ENCODE data around the gene RSPO3.

- TF ChIP-seq CTCF (IDR thresholded peaks at IDR 0.05) (no peak), SMC3 (IDR thresholded peaks at IDR 0.05; ENCODE audit: low read depth, low read length) (no peak), EP300 (IDR thresholded peaks at IDR 0.05; ENCODE audit: borderline replicate concordance in 1 of 2, low read depth in 1 of 2, low read length in 1 of 2) (no peak), RCOR1 (IDR thresholded peaks at IDR 0.05; ENCODE audit: low read length) (no peak), RAD21 (IDR thresholded peaks at IDR 0.05; ENCODE audit: low read length) (no peak), POLR2AphosphoS5 (IDR thresholded peaks at IDR 0.05; ENCODE audit: low read depth, low read length) (no peak), SIN3A (IDR thresholded peaks at IDR 0.05; ENCODE audit: borderline replicate concordance, low read depth, low read length) (no peak), TAF1 (IDR thresholded peaks at IDR 0.05; ENCODE audit: borderline replicate concordance, low read depth, low read length) (no peak), YY1 (IDR thresholded peaks at IDR 0.05; ENCODE audit: low read depth) (no peak), EZH2phosphoT487 (IDR thresholded peaks at IDR 0.05; ENCODE audit: borderline replicate concordance, low read depth) (no peak), FOSL2 (IDR thresholded peaks at IDR 0.05; ENCODE audit: borderline replicate concordance, low read depth) (no peak), NFIC (IDR thresholded peaks at IDR 0.05; ENCODE audit: borderline replicate concordance) (no peak)
- TF ChIP-seq, protein P1, sequence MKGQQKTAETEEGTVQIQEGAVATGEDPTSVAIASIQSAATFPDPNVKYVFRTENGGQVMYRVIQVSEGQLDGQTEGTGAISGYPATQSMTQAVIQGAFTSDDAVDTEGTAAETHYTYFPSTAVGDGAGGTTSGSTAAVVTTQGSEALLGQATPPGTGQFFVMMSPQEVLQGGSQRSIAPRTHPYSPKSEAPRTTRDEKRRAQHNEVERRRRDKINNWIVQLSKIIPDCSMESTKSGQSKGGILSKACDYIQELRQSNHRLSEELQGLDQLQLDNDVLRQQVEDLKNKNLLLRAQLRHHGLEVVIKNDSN (IDR thresholded peaks at IDR 0.05; ENCODE audit: borderline replicate concordance, low read depth): no peak
Observed at GRCh38 chr6:127182501-127182900, 64.0 kb downstream of the RSPO3 start.
